NCI-H2107 treated with DMSO at 0.1 percent for 48 hours (cell line): ENCODE results near the gene PADI3.

Experiments used
- DNase-seq: peaks from one replicate; lab custom pipeline; 2025; ENCODE audit not compliant: unreplicated experiment; lab: John Stamatoyannopoulos, UW

The PADI3 gene

GRCh38 chr1:17295292-17295691 lies 46.4 kb downstream of the PADI3 start:
- DNase-seq, result no peak

GRCh38 chr1:17296086-17296485 lies 47.2 kb downstream of the PADI3 start:
- DNase-seq, result no peak

DNA sequence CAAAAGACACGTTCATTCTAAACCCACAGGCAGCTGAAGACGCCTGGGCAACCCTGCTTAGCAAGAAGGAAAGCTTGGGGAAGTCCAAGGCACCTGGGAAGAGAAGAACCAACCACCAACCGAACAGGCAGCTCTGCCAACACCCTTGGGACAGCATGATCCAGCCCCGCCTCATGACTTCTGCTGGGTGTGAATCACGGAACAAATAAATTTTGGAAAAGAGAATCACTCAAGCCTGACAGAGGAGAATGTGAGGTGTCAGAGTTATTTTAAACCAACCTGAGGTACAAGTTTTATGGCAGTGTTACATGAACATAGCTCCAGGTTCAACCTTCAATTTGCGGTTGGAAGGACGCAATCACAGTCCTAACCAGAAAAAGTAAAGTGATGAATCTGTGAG lies 49.1 kb downstream of the PADI3 start:
- DNase-seq, result no peak

DNA sequence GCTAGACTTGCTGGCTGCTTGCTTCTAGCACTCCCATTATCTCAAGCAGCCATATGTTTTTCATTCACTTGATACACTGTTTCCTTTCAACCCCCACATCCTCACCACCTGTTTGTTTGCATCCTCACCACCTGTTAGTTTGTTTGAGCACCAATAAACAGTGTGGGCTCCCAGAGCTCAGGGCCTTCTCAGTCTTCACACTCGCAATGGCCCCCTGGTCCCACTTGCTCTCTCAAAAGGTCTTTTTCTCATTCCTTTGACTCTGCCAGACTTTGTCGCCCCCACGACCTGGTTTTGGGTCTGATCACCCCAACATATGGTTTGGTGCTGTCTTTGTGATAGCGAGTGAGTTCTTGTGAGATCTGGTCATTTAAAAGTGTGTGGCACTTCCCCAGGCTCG lies 52.9 kb downstream of the PADI3 start:
- no peak for DNase-seq

- DNase-seq, result no peak
Measured at GRCh38 chr1:17304151-17304825, 55.4 kb downstream of the PADI3 start.

DNA sequence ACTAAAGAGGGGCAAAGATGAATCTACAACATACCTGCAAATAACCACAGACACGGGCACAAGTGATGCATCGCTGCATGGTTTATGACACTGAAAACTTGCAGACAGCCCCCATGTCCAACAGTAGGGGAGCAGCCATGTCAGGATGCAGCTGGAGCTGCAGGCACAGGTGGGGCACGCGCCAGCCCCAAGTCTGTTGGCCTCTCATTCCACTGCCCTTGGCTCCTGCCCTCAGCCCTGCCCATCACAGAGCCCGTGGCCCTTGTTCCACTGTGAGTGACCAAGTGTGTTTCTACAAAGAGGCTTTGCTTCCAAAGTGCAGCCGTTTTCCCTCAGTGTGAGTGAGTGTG lies 55.9 kb downstream of the PADI3 start:
- DNase-seq, result no peak

GRCh38 chr1:17305576-17306095 lies 56.7 kb downstream of the PADI3 start:
- no peak for DNase-seq

- no peak for DNase-seq
Measured at GRCh38 chr1:17306407-17306806, 57.5 kb downstream of the PADI3 start.

DNA sequence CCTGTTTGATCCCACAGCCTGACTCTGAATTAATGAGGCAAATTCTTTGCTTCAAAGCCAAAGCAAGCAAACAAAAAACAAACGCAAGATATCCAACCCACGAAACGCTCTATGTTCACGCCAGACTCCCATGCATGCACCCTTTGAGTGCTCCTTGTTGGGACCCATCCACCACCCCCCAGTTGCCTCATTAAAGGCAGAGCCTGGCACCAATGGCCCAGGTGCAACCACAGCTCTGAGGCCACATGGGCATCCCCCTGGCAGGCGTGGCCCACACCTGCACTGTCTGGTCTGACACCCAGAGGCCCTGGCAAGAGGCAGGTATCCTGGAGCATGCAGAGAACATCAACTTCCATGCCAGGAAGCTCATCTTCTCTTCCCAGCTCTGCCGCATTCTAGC lies 58.0 kb downstream of the PADI3 start:
- DNase-seq, result no peak

- no peak for DNase-seq
Measured at GRCh38 chr1:17307329-17307728, 58.4 kb downstream of the PADI3 start.

- DNase-seq, result no peak
Measured at GRCh38 chr1:17307946-17308345, 59.0 kb downstream of the PADI3 start, which contains the start of gene PADI4. PADI4 (plus strand) TSS chr1:17308197; CDS start chr1:17308223, 26 bp downstream.

DNA sequence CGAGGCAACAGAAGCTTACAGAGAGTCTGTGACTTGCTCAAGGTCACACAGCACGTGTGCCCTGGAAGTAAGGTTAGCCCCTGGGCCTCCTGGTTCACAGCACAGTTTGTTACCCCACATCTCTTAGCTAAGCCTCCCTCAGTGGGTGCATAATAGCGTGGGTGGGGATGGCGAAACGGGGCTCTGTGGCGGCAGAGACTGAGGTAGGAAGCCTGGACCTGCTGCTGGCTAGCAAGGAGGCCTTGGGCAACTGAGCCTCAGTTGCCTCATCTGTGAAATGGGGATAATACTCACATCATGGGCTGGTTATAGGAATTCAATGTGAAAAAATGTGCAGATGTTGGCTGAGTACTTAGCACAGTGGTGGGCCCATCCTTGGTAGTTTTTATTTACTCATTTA lies 59.7 kb downstream of the PADI3 start:
- DNase-seq, result no peak

DNA sequence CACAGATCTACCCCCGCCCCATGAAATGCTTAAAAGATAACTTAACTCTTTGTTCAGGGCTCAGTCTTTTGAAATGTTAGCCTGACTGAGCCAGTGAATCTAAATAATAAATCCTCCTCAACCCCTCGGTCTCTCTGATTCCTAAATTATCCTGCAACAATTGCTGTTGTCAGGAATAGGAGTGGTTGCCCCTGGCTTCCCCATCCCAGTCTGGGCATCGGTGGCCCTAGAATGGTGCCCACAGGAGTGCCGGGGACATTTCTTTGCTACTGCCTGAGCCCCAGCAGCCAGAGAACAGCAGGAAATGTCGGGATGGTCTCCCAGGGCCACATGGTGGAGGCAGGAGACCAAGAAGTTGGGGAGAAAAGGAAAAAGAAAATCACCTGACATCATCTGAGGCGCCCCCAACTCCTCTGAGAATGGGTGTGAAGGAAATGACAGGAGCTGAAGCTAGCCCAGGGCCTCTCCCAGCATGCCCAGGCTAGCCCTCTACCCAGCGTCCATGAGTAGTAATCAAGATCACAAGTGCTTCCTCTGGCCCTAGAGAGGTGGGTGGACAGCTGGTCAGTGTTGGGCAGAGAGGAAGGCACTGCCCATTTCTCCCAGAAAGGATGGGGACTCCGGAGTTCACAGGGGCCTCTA lies 60.6 kb downstream of the PADI3 start:
- DNase-seq, result no peak

GRCh38 chr1:17310068-17310640 lies 61.3 kb downstream of the PADI3 start:
- no peak for DNase-seq

GRCh38 chr1:17313530-17314309 lies 64.8 kb downstream of the PADI3 start:
- no peak for DNase-seq

DNA sequence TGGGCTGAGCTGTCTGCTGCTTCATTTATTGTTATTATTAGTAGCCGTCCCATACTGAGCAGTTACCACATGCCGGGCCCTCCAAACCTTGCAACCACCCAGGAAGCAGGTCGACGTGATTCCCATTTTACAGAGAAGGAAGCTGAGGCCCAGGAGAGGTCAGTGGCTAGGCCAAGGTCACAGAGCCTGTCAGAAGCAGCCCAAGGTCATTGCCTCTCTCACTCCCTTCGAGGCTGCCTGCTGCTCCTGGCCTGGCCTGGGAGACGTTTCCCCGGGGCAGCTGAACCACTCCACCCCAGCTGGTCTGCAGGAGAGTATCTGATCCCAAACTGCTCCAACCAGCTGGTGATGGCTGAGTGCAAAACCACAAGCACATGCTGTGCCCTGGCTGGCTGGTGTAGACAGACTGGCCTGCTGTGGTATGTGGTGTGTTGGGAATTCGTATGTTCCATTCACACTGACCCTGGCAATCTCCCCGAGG lies 65.6 kb downstream of the PADI3 start:
- no peak for DNase-seq

GRCh38 chr1:17315542-17316130 lies 66.7 kb downstream of the PADI3 start:
- DNase-seq, result no peak

- no peak for DNase-seq
Measured at GRCh38 chr1:17316704-17317103, 67.8 kb downstream of the PADI3 start.

DNA sequence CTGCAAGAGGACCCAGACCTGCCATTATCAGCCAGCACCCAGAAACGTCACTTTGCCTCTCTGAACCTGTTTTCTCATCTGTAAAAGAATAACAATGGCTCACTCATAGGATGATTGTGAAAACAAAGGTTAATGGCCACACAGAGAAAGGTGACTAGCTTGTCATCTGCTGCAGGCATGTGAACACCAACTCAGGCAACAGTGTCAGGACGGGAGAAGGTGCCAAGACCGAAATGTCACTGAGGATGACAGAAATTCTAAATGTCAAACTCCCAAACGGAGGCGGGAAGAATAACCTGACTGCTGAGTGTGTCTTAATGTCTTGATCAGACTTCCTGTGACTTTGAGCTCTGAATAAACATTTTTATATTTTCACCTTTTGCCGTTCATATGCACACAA lies 69.4 kb downstream of the PADI3 start:
- no peak for DNase-seq

DNA sequence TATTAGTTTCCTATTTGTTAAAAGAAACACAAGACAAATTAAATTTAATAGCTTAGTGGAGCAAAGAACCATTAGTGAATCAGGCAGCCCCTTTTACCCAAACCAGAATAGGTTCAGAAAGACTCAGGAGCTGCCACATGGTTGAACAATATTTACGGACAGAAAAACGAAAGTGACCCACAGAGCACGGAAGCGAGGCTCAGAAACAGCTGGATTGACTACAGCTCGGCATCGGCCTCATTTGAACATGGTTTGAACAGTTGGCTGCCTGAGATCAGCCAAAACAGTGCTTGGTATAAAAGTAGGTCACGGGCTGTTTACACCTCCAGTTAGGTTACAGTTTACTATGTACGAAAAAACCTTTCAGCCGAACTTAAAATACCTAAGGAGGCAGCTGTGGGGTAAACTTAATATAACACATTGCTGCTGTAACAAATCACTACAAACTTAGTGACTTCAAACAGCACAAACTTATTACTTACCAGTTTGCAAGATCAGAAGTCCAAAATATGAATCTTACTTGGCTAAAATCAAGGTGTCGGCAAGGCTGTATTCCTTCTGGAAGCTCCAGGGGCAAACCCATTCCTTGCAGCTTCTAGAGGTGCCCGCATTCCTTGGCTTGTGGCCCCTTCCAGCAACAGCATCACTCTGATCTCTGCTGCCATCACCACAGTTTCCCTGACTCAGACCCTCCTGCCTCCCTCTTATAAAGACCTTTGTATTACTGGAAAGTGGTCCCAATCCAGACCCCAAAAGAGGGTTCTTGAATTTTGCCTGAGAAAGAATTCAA lies 70.9 kb downstream of the PADI3 start:
- no peak for DNase-seq
